ENCODE data around the gene USP5. TPM values are rescaled to one million over a fixed set of nuclear protein-coding genes. Genes with fewer than 3 reads are reported as not detected.
"Not testable (repeated sequence)": the region's sequence is repeated elsewhere in the genome, so short reads cannot be mapped to it uniquely, and the experiment has no call there.

USP5 gene
- total RNA-seq, 2 experiments from 2014 or later: 119 to 131 TPM

DNA sequence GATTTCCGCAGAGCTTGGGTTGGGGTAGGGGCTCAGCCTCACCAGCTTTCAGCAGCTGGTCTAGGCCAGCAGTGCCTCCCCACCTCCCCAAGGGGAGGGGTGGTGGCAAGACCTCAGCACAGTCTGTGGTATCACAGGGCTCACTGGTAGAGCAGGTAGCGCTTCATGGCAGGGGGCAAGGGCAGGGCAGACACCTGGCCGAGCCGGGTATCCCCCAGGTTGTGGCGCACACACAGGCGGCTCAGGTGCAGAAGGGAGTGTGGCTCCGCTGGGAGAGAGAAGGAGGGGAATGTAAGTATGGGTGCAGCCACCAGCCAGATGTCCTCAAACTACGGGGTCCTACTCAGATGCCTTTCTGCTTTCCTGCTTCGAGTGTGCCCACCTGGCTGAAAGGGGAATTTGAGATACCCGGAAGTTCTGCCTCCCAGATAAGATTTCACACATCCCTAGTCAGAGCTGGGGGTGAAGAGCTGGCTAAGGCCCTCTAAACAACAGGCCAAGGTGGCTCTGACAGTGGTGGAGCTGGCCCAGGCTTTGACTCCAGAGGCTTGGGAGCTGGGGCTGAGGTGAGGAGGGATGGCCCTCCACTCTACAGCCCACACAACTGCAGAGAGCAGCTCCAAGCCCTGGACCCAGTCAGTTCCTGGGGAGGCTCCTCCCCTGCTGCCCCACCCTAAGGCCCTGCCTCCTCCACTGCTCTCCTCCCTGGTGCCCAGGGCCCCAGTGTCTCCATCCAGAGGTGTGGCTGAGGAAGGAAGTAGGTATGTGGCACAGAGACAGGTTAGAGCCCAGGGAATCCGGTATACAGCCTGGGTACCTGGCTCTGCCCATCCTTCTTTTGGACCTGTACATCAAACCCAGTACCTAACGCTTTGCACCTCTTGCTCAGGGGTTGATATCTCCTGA, 19.4 kb downstream of the USP5 start:
- no peaks in the 10 kb centered on the region for H3K27me3 Mint-ChIP-seq
- peak overlapping the region; percentile 78 for H3K4me3 Mint-ChIP-seq
- H3K9me3 Mint-ChIP-seq: no peaks in the 10 kb centered on the region
- H3K4me1 Mint-ChIP-seq: peaks cover 65% of the 10 kb centered on the region
- peaks cover 50% of the 10 kb centered on the region for H3K36me3 Mint-ChIP-seq (ENCODE audit: low read depth)
- ChIA-PET CTCF (interaction anchor here (0.6 to 5.1 kb wide), 21 partner anchors 7 to 238 kb away, joined by 3 to 55 read pairs (median 9); partner anchors contain the start of genes C12orf57, C1RL, CDCA3 and MLF2), POLR2A (interaction anchor here (2.8 kb wide), 1 partner anchor 19 kb away, joined by 23 read pairs; the partner anchor contains the start of genes CDCA3 and USP5)
- peak overlapping the region; percentile 91 for H3K27ac Mint-ChIP-seq
- DNase-seq: peak; percentile 61

DNA sequence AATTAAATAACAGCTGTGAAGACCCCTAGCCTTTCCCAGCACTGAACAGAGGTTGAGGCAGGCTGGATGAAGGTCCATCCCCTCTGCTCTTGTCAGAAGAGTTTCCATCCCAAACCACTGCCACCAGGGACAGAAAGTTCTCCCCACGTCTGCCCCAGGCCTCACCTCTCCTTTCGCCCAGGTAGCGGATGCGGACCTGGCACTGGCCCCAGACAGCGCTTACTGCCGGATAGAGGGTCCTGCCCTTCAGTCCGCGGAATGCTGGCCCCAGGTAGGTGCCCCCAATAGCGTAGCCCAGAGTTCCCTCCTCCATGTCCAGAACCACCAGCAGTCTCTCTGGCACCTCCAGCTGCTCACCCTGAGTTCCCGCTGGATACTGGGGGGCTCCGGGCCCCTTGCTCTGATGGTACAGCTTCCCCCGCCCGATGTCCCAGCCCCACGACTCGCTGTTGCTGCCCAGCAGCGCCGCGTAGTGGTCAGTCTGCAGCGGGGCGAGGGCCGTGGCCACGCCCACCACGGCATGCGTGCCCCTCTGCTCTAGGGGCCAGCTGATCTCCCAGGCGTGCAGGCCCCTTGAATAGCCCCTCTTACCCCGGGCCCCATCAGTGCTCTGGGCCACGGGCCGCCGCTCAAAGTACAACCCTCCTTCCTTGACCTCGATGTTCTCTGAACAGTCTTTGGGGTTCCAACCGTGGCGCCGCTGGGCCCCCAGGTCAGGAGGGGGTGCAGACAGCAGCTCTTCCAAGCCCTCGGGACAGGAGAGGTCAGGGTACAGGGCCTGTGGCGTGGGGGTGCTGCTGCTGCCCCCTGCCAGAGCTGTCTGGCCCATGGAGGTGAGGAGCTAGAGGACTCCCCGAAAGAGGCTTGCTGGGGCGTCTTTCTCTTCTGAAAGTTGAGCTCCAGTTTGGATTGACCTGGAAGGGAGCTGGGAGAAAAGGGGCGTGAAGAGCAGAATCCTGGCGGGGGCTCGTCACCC, 20.4 kb downstream of the USP5 start:
- Mint-ChIP-seq H3K27me3 (no peaks in the 10 kb centered on the region), H3K9me3 (no peaks in the 10 kb centered on the region), H3K4me1 (peaks cover 63% of the 10 kb centered on the region), H3K4me3 (peak overlapping the region; percentile 78), H3K36me3 (ENCODE audit: low read depth) (peaks cover 55% of the 10 kb centered on the region), H3K27ac (peak overlapping the region; percentile 91)
- CTCF ChIA-PET: interaction anchor here (0.5 to 5.1 kb wide), 60 partner anchors 8 to 513 kb away, joined by 3 to 55 read pairs (median 5); partner anchors contain the start of genes C12orf57, C1RL, CDCA3 and GNB3
- POLR2A ChIA-PET: interaction anchor here (0.8 to 2.8 kb wide), 6 partner anchors 19 to 83 kb away, joined by 3 to 23 read pairs (median 4); partner anchors contain the start of genes C12orf57, CD4, CDCA3 and RNU7-1
- peak; percentile 86 for DNase-seq

DNA sequence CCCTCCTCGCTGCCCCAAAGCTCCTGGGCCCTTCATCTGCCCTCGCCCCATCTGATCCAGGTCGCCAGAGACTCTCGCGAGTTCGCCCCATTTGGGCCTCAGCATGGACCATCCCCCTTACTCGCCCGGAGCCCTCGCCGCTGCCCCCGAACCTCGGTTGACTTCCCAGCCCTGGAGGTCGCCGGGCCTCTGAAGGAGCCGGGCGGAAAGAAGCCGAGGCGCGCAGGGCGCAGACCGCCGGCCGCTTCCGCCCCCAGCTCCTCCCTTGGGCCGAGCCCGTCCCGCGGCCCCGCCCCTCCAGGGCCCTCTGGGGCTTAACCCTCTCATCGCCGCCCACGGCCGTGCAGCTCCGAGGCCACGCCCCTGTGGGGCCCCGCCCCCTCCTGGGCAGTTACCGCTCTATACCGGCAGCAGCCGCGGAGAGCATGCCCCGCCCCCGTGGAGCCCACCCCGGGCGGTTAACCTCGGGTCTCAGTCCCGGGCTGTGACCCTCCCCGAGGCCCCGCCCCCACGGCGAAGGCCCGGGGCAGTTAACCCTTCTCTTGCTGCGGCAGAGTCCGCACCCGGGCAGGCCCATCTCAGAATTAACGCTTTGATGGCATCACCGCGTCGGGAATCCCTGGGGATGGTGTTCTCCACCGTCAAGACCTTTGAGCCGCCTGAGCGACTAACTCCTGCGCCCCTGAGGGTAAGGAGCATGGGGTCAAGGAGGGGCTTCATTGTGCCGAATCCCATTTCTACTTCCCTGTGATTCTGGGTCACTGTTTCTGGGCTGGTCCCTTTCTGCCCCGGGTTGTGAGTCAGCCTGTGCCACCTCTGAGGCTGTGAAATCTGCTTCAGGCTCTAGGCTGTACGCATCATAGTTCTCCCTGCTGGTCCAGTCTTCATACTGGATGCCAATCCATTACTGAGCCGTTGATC, 21.4 kb downstream of the USP5 start, which contains the start of gene SPSB2:
SPSB2 (minus strand) TSS at position 210 of the 921 bp plus-strand sequence. CDS start 402 bp downstream, outside the sequence.
- peak; percentile 99 for DNase-seq
- Mint-ChIP-seq H3K4me1 (peaks cover 60% of the 10 kb centered on the region), H3K27me3 (no peaks in the 10 kb centered on the region), H3K27ac (peak within 1 kb of the TSS; percentile 91), H3K36me3 (ENCODE audit: low read depth) (peaks cover 52% of the 10 kb centered on the region), H3K4me3 (peak within 1 kb of the TSS; percentile 78), H3K9me3 (no peaks in the 10 kb centered on the region)
- ChIA-PET POLR2A (interaction anchor here (0.8 to 2.8 kb wide), 6 partner anchors 18 to 84 kb away, joined by 3 to 23 read pairs (median 4); partner anchors contain the start of genes C12orf57, CD4, CDCA3 and RNU7-1), CTCF (interaction anchor here (0.6 to 5.1 kb wide), 58 partner anchors 9 to 1173 kb away, joined by 3 to 55 read pairs (median 5); partner anchors contain the start of genes C12orf57, C1RL, CDCA3 and GNB3)

DNA sequence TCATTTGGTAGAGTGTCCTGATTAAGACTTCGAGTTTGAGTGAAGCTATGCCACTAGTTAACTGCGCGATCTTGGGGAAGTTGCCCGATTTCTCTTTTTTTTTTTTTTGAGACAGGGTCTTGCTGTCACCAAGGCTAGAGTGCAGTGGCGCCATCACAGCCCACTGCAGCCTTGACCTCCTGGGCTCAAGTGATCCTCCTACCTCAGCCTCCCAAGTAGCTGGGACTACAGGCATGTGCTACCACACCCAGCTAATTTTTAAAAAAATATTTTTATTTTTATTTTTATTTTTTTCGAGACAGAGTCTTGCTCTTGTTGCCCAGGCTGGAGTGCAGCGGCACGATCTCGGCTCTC, 22.0 kb downstream of the USP5 start:
- H3K4me1 Mint-ChIP-seq: peaks cover 54% of the 10 kb centered on the region
- H3K36me3 Mint-ChIP-seq (ENCODE audit: low read depth): peaks cover 46% of the 10 kb centered on the region
- CTCF ChIA-PET: interaction anchor here (0.7 to 5.0 kb wide), 12 partner anchors 10 to 1173 kb away, joined by 3 to 42 read pairs (median 12); partner anchors contain the start of gene MLF2
- H3K27ac Mint-ChIP-seq: peak overlapping the region; percentile 85
- H3K27me3 Mint-ChIP-seq, DNase-seq, H3K9me3 Mint-ChIP-seq, POLR2A ChIA-PET: not testable (repeated sequence)
- H3K4me3 Mint-ChIP-seq: peak overlapping the region; percentile 78

DNA sequence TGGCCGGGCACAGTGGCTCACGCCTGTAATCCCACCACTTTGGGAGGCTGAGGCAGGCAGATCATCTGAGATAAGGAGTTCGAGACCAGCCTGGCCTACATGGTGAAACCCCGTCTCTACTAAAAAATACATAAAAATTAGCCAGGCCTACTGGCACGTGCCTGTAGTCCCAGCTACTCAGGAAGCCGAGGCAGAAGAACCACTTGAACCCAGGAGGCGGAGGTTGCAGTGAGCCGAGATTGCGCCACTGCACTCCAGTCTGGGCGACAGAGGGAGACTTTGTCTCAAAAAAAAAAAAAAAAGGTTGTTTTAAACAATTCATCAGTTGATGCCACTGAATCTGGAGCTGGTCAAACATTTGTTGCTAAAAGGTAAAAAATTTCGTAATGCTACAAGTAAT, 27.9 kb downstream of the USP5 start:
- H3K27ac Mint-ChIP-seq, H3K9me3 Mint-ChIP-seq, DNase-seq, H3K27me3 Mint-ChIP-seq, POLR2A ChIA-PET, H3K4me3 Mint-ChIP-seq: not testable (repeated sequence)
- peaks cover 14% of the 10 kb centered on the region for H3K36me3 Mint-ChIP-seq (ENCODE audit: low read depth)
- H3K4me1 Mint-ChIP-seq: peaks cover 12% of the 10 kb centered on the region
- CTCF ChIA-PET: interaction anchor here (1.1 to 3.6 kb wide), 3 partner anchors 10 to 12 kb away, joined by 3 to 29 read pairs (median 4); no protein-coding TSS in a partner anchor

DNA sequence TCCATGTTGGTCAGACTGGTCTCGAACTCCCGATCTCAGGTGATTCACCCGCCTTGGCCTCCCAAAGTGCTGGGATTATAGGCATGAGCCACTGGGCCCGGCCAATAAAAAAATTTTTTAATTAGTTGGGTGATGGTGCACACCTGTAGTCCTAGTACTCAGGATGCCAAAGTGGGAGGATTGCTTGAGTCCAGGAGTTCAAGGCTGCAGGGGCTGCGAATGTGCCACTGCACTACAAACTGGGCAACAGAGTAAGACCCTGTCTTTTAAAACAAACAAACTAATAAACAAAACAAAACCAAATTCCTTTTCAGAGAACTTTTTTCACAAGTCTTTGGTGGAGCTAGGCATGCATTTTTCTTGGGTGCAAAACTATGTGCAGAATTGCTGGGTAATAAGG, 31.3 kb downstream of the USP5 start:
- Mint-ChIP-seq H3K9me3 (no peaks in the 10 kb centered on the region), H3K4me3 (no peak overlapping the region), H3K36me3 (ENCODE audit: low read depth) (peaks cover 3% of the 10 kb centered on the region), H3K27me3 (no peaks in the 10 kb centered on the region), H3K4me1 (peaks cover under 1% of the 10 kb centered on the region), H3K27ac (no peak overlapping the region)
- ChIA-PET POLR2A (no interaction called here), CTCF (interaction anchor here (3.6 to 5.5 kb wide), 2 partner anchors 8 to 12 kb away, joined by 29 to 45 read pairs; partner anchors contain the start of gene SPSB2)
- no peak for DNase-seq

DNA sequence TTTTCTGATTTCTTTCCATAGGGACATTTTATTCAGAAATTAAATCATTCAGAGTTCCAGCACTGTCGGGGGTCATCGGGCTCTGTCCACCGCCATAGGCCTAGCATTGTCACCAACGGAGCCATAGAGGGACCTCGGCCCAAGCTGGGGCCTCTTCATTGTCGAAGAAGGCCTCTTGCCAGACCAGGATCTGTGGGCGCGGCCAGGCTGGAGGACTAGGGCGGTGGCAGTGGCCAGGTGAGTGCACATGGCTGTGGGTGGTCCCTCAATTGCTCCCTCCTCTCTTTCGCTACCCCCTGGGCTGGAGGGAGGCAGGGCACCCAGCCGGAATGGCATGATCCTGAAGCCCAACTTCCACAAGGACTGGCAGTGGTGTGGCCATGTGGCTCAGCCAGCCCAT, 31.7 kb downstream of the USP5 start:
- peaks cover 3% of the 10 kb centered on the region for H3K36me3 Mint-ChIP-seq (ENCODE audit: low read depth)
- DNase-seq: no peak
- ChIA-PET POLR2A (no interaction called here), CTCF (interaction anchor here (3.6 to 5.5 kb wide), 2 partner anchors 8 to 12 kb away, joined by 29 to 45 read pairs; partner anchors contain the start of gene SPSB2)
- peaks cover 3% of the 10 kb centered on the region for H3K4me1 Mint-ChIP-seq
- H3K4me3 Mint-ChIP-seq: no peak overlapping the region
- no peaks in the 10 kb centered on the region for H3K27me3 Mint-ChIP-seq
- no peaks in the 10 kb centered on the region for H3K9me3 Mint-ChIP-seq
- no peak overlapping the region for H3K27ac Mint-ChIP-seq

DNA sequence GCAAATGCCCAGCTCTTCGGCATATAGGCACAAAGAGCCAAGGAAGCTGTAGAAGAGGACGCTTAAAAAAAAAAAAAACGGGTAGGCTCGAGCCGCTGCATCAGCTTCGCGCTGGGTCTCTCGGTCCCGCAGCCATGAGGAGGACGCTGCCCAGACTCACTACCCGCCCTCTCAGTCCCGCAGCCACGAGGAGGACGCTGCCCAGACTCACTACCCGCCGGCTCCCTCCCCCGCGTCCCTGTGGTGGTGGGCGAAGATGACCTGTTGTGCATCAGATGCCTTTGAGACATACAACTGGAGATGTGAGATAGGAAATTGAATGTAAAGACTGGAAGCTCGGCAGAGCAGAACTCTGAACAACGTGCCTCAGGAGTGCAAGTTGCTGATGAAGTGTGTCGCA, 32.6 kb downstream of the USP5 start:
- no peak overlapping the region for H3K27ac Mint-ChIP-seq
- peaks cover 4% of the 10 kb centered on the region for H3K36me3 Mint-ChIP-seq (ENCODE audit: low read depth)
- no peak overlapping the region for H3K4me3 Mint-ChIP-seq
- no peaks in the 10 kb centered on the region for H3K27me3 Mint-ChIP-seq
- H3K9me3 Mint-ChIP-seq: no peaks in the 10 kb centered on the region
- POLR2A ChIA-PET: no interaction called here
- H3K4me1 Mint-ChIP-seq: peaks cover 4% of the 10 kb centered on the region
- DNase-seq: no peak
- CTCF ChIA-PET: interaction anchor here (0.6 to 5.5 kb wide), 4 partner anchors 13 to 276 kb away, joined by 3 to 45 read pairs (median 4); partner anchors contain the start of gene SPSB2

DNA sequence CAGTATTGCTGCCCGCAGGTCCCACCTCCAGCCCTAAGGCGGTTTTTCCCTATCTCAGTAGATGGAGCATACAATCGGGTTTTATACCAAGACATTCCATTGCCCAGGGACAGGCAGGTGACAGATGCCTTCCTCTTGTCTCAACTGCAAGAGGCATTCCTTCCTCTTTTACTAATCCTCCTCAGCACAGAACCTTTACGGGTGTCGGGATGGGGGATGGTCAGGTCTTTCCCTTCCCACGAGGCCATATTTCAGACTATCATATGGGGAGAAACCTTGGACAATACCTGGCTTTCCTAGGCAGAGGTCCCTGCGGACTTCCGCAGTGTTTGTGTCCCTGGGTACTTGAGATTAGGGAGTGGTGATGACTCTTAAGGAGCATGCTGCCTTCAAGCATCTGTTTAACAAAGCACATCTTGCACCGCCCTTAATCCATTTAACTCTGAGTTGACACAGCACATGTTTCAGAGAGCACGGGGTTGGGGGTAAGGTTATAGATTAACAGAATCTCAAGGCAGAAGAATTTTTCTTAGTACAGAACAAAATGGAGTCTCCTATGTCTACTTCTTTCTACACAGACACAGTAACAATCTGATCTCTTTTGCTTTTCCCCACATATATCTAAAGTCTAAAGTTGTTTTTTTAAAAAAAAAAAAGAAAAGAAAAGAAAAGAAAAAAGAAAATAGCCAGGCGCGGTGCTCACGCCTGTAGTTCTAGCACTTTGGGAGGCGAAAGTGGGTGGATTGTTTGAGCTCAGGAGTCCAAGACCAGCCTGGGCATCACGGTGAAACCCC, 34.5 kb downstream of the USP5 start:
- peaks cover 16% of the 10 kb centered on the region for H3K4me1 Mint-ChIP-seq
- DNase-seq; H3K4me3 Mint-ChIP-seq; H3K27me3 Mint-ChIP-seq; H3K27ac Mint-ChIP-seq; H3K9me3 Mint-ChIP-seq; POLR2A ChIA-PET; H3K36me3 Mint-ChIP-seq (ENCODE audit: low read depth): not testable (repeated sequence)
- CTCF ChIA-PET: interaction anchor here (0.6 to 5.5 kb wide), 3 partner anchors 14 to 18 kb away, joined by 3 to 45 read pairs (median 7); partner anchors contain the start of gene SPSB2

DNA sequence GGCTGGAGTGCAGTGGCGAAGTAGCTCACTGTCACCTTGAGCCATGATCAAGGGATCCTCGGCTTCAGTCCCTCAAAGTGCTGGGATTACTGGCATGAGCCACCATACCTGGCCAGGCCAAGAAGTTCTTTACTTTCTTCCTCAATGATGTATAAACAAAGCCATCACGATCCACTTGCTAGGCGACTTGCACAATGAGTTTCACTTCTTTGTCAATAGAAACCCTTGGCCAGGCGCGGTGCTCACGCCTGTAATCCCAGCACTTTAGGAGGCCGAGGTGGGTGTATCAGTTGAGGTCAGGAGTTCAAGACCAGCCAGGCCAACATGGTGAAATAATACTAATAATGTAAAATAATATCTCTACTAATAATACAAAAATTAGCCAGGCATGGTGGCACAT, 35.5 kb downstream of the USP5 start:
- CTCF ChIA-PET: interaction anchor here (0.7 to 1.0 kb wide), 2 partner anchors 15 to 45 kb away, joined by 3 read pairs; partner anchors contain the start of gene SPSB2
- Mint-ChIP-seq H3K9me3 (no peaks in the 10 kb centered on the region), H3K4me3 (no peak overlapping the region), H3K4me1 (peaks cover 26% of the 10 kb centered on the region), H3K27ac (no peak overlapping the region), H3K36me3 (ENCODE audit: low read depth) (peaks cover 14% of the 10 kb centered on the region), H3K27me3 (no peaks in the 10 kb centered on the region)
- DNase-seq: no peak
- POLR2A ChIA-PET: no interaction called here

Measured in activated CD4-positive, alpha-beta T cell treated with anti-CD3 and anti-CD28 coated beads, Interleukin-2, amount 10 ng/mL, durations not matched to agents 7 days and 5 days (primary cell).